HepG2 (cell line): ENCODE data around the gene ZSCAN2. TPM values are rescaled to one million over a fixed set of nuclear protein-coding genes. Genes with fewer than 3 reads are reported as not detected.

Experiments
- ARHGAP35 ChIP-seq: sonication (generic); formaldehyde crosslinking; IDR thresholded peaks from 2 replicates; pipeline ENCODE4 v1.9.0; 2022; ENCODE audit warnings: mild to moderate bottlenecking, inconsistent platforms, moderate library complexity, missing genetic modification reagents, borderline replicate concordance
- ASH2L ChIP-seq: fragments of 300-600, 200-600 bp; sonication (generic); IDR thresholded peaks from 2 replicates; pipeline ENCODE4 v1.7.0; 2017; ENCODE audit warnings: low read depth, mild to moderate bottlenecking, moderate library complexity, mixed read lengths, low read length; ENCODE audit not compliant: insufficient read length
- BCL6 ChIP-seq: IDR thresholded peaks from 2 replicates; pipeline ENCODE4 v1.6.1; 2016; ENCODE audit warnings: missing genetic modification reagents, missing compliant biosample characterization
- CEBPG ChIP-seq: IDR thresholded peaks from 2 replicates; pipeline ENCODE4 v1.6.1; 2016
- CHD2 ChIP-seq: IDR thresholded peaks from 2 replicates; pipeline ENCODE4 v1.6.1; 2011; ENCODE audit warnings: low read depth, low read length, improper control_type of control experiment
- CHD4 ChIP-seq: fragments of 200-600 bp; sonication (generic); IDR thresholded peaks from 2 replicates; pipeline ENCODE4 v1.7.0; 2017; ENCODE audit warnings: mild to moderate bottlenecking, low read length, borderline replicate concordance
- DMAP1 ChIP-seq: IDR thresholded peaks from 2 replicates; pipeline ENCODE4 v1.6.1; 2016
- DR1 ChIP-seq: sonication (generic); formaldehyde crosslinking; IDR thresholded peaks from 2 replicates; pipeline ENCODE4 v1.8.0; 2021; ENCODE audit warnings: mild to moderate bottlenecking, missing genetic modification reagents, inconsistent platforms
- EED ChIP-seq: sonication (generic); formaldehyde crosslinking; IDR thresholded peaks from 2 replicates; pipeline ENCODE4 v1.5.0; 2020; ENCODE audit warnings: mild to moderate bottlenecking, missing genetic modification reagents
- ETV5 ChIP-seq: IDR thresholded peaks from 2 replicates; pipeline ENCODE4 v1.6.1; 2018; ENCODE audit warnings: missing biosample characterization, missing genetic modification reagents, inconsistent platforms, borderline replicate concordance
- EZH2 ChIP-seq: conservative IDR thresholded peaks from 2 replicates; pipeline ENCODE4 v1.6.1; 2012; ENCODE audit warnings: mild to moderate bottlenecking, low read depth, low read length, moderate library complexity
- FOXJ3 ChIP-seq: sonication (generic); formaldehyde crosslinking; IDR thresholded peaks from 2 replicates; pipeline ENCODE4 v1.4.0; 2020; ENCODE audit warnings: missing genetic modification reagents, mild to moderate bottlenecking, borderline replicate concordance
- FOXK1 ChIP-seq: sonication (generic); formaldehyde crosslinking; IDR thresholded peaks from 2 replicates; pipeline ENCODE4 v1.4.0; 2020; ENCODE audit warnings: low read depth, missing genetic modification reagents, borderline replicate concordance
- IRF2 ChIP-seq: IDR thresholded peaks from 2 replicates; pipeline ENCODE4 v1.6.1; 2018; ENCODE audit warnings: missing genetic modification reagents, missing compliant biosample characterization
- KLF16 ChIP-seq, 2 experiments: sonication (generic) in 1 of 2; formaldehyde crosslinking in 1 of 2; IDR thresholded peaks; 2 replicates each; pipeline versions ENCODE4 v1.6.1 to v1.8.0; 2016 to 2023; ENCODE audit warnings: missing genetic modification reagents in 2 of 2, missing compliant biosample characterization in 1 of 2
- MXD4 ChIP-seq: IDR thresholded peaks from 2 replicates; pipeline ENCODE4 v1.6.1; 2016; ENCODE audit warnings: mild to moderate bottlenecking, missing biosample characterization, missing genetic modification reagents
- NCOA1 ChIP-seq: sonication (generic); formaldehyde crosslinking; IDR thresholded peaks from 2 replicates; pipeline ENCODE4 v1.9.0; 2021; ENCODE audit warnings: missing genetic modification reagents
- RFX3 ChIP-seq: IDR thresholded peaks from 2 replicates; pipeline ENCODE4 v1.6.1; 2016; ENCODE audit warnings: missing biosample characterization, missing genetic modification reagents
- RFXANK ChIP-seq: IDR thresholded peaks from 2 replicates; pipeline ENCODE4 v1.6.1; 2016
- SMAD1 ChIP-seq: sonication (generic); formaldehyde crosslinking; IDR thresholded peaks from 2 replicates; pipeline ENCODE4 v1.4.0; 2020; ENCODE audit warnings: missing genetic modification reagents, low read depth, mild to moderate bottlenecking, borderline replicate concordance
- SNRNP70 ChIP-seq: fragments of 200-400 bp; formaldehyde crosslinking; IDR thresholded peaks from 2 replicates; pipeline ENCODE4 v1.6.1; 2017; ENCODE audit warnings: mild to moderate bottlenecking, low read depth, low read length, moderate library complexity
- TSC22D2 ChIP-seq: sonication (generic); formaldehyde crosslinking; IDR thresholded peaks from 2 replicates; pipeline ENCODE4 v1.5.1; 2020; ENCODE audit warnings: missing genetic modification reagents, mild to moderate bottlenecking, borderline replicate concordance
- XRCC5 ChIP-seq: fragments of 200-400 bp; formaldehyde crosslinking; optimal IDR thresholded peaks from 2 replicates; pipeline ENCODE3; 2017; ENCODE audit warnings: mild to moderate bottlenecking, low read length
- ZNF160 ChIP-seq: sonication (generic); formaldehyde crosslinking; IDR thresholded peaks from 2 replicates; pipeline ENCODE4 v1.8.0; 2022; ENCODE audit warnings: mild to moderate bottlenecking, inconsistent platforms, missing genetic modification reagents
- ZNF263 ChIP-seq: sonication (generic); formaldehyde crosslinking; IDR thresholded peaks from 2 replicates; pipeline ENCODE4 v1.4.0; 2020; ENCODE audit warnings: missing genetic modification reagents
- ZNF275 ChIP-seq: sonication (generic); formaldehyde crosslinking; IDR thresholded peaks from 2 replicates; pipeline ENCODE4 v1.8.0; 2022; ENCODE audit warnings: missing genetic modification reagents, mild to moderate bottlenecking, inconsistent platforms, borderline replicate concordance
- ZNF317 ChIP-seq: sonication (generic); formaldehyde crosslinking; IDR thresholded peaks from 2 replicates; pipeline ENCODE4 v1.5.0; 2020; ENCODE audit warnings: mild to moderate bottlenecking, missing genetic modification reagents
- ZNF350 ChIP-seq: sonication (generic); formaldehyde crosslinking; IDR thresholded peaks from 2 replicates; pipeline ENCODE4 v1.4.0; 2020; ENCODE audit warnings: mild to moderate bottlenecking, low read depth, missing genetic modification reagents, borderline replicate concordance
- ZNF530 ChIP-seq: sonication (generic); formaldehyde crosslinking; IDR thresholded peaks from 2 replicates; pipeline ENCODE4 v1.5.0; 2020; ENCODE audit warnings: low read depth, mild to moderate bottlenecking, missing genetic modification reagents
- ZNF75D ChIP-seq: sonication (generic); formaldehyde crosslinking; IDR thresholded peaks from 2 replicates; pipeline ENCODE4 v1.8.1; 2023; ENCODE audit warnings: missing genetic modification reagents, mild to moderate bottlenecking, borderline replicate concordance
- ZNF768 ChIP-seq: sonication (generic); formaldehyde crosslinking; IDR thresholded peaks from 2 replicates; pipeline ENCODE4 v1.4.0; 2020; ENCODE audit warnings: missing genetic modification reagents
- ZSCAN31 ChIP-seq: sonication (generic); formaldehyde crosslinking; IDR thresholded peaks from 2 replicates; pipeline ENCODE4 v1.5.0; 2020; ENCODE audit warnings: low read depth, mild to moderate bottlenecking, missing genetic modification reagents
- polyA plus RNA-seq, 8 experiments: library from polyadenylated mRNA; depleted of rRNA in 3 of 8; stranded (reverse) in 7 of 8; unstranded in 1 of 8; fragments of >200 nt; fragmentation: Illumina TruSeq in 4 of 8; extraction: Trizol in 4 of 8; gene quantifications; 2 replicates each; pipeline versions ENCODE4 v1.2.1 to v1.2.3, GENCODE V29; 2011 to 2016; ENCODE audit warnings: low read depth in 4 of 8, missing spikeins in 1 of 8, mixed read lengths in 1 of 8; ENCODE audit not compliant: insufficient read depth in 1 of 8
- total RNA-seq, 5 experiments: library from RNA; depleted of rRNA; stranded (reverse); fragments of >200 nt; fragmentation: Illumina TruSeq; extraction: Trizol; gene quantifications; 2 replicates each; pipeline ENCODE4 v1.2.3, GENCODE V29; 2016; ENCODE audit warnings: low read depth in 1 of 5

The ZSCAN2 gene
- total and polyA plus RNA-seq, 2 of the 13 experiments (the other 11 are each of a cell fraction or from before 2014, with no cell fraction given): 11.4 to 21.5 TPM

DNA sequence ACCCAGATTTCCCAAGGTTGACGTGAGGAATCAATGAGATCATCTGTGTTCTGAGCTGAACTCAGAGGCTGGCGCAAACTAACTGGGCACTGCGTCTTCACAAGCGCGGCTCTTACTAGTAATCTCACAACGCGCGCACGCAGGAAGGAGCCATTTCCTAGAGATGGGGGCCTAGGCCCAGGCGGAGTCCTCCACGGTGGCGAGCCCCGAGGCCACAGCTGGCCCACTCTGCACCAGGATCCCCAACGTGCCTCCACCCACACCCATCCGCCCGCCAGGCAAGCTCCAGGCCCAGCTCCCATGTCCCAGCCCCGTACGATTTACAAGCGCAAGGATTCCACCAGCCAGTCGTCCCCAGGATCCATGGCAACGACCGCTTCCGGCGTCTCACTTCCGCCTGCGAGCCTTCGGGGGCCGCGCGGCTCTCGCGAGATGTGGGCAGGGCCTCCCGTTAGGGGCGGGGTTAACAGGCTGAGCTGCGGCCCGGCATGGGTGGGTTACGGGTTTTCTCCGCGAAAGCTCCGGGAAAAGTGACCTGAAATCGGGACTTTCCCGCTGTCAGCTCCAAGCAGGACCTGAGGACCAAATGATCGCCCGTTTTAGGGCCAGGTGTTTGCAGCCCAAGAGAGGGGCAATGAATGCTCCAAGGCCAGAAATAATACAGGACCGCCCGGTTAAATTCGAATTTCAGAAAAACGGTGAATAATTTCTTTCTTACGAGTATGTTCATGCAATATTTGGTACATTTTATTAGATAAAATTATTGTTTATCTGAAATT lies 53.3 kb downstream of the ZSCAN2 start, which contains the start of gene WDR73 (continued):
- peak; percentile 65; the same call in 1 of the 2 replicates for TF ChIP-seq ZNF275 (CRISPR knock-in tag)
- TF ChIP-seq ZNF160 (CRISPR knock-in tag): peak; percentile 77; the same call in 1 of the 2 replicates
- no peak for TF ChIP-seq ZSCAN31 (CRISPR knock-in tag)
- no peak for TF ChIP-seq ZNF75D (CRISPR knock-in tag)
- TF ChIP-seq XRCC5: no peak
- peak; percentile 99 for TF ChIP-seq CHD2
- peak; percentile 25; the same call in 1 of the 2 replicates for TF ChIP-seq CEBPG (CRISPR knock-in tag)
- no peak for TF ChIP-seq EZH2
- TF ChIP-seq ASH2L: peak; percentile 60
- peak; percentile 68; the same call in 1 of the 2 replicates for TF ChIP-seq SMAD1
- 0 out of 2 replicates have a peak, but pooled peaks have one; percentile 16 for TF ChIP-seq FOXJ3 (CRISPR knock-in tag)
- TF ChIP-seq NCOA1 (CRISPR knock-in tag): 0 out of 2 replicates have a peak, but pooled peaks have one; percentile 2
- peak in 1 of 2 experiments; percentile 82; a peak in 1 of 4 replicates for TF ChIP-seq KLF16 (CRISPR knock-in tag; IDR thresholded peaks at IDR 0.05)
- 0 out of 2 replicates have a peak, but pooled peaks have one; percentile 55 for TF ChIP-seq EED (CRISPR knock-in tag)
- TF ChIP-seq DR1 (CRISPR knock-in tag): peak; percentile 70; the same call in 1 of the 2 replicates
- TF ChIP-seq ARHGAP35 (CRISPR knock-in tag): peak; percentile 63; the same call in 1 of the 2 replicates
- TF ChIP-seq RFXANK (CRISPR knock-in tag): 0 out of 2 replicates have a peak, but pooled peaks have one; percentile 82
- no peak for TF ChIP-seq SNRNP70
- TF ChIP-seq TSC22D2: peak; percentile 54; the same call in 1 of the 2 replicates
- peak; percentile 93 for TF ChIP-seq MXD4
- TF ChIP-seq ZNF768 (CRISPR knock-in tag): peak; percentile 17; the same call in 1 of the 2 replicates
- TF ChIP-seq BCL6 (CRISPR knock-in tag): peak; percentile 28; the same call in 1 of the 2 replicates
- peak; percentile 51; the same call in 1 of the 2 replicates for TF ChIP-seq FOXK1 (CRISPR knock-in tag)
- TF ChIP-seq ZNF317: 0 out of 2 replicates have a peak, but pooled peaks have one; percentile 57
- peak; percentile 63 for TF ChIP-seq IRF2 (CRISPR knock-in tag)
- TF ChIP-seq CHD4: no peak
- peak; percentile 94 for TF ChIP-seq RFX3 (CRISPR knock-in tag)
- peak; percentile 76 for TF ChIP-seq ZNF350 (CRISPR knock-in tag)
- TF ChIP-seq ZNF530: no peak
- peak; percentile 80 for TF ChIP-seq ETV5
- peak; percentile 47; the same call in 1 of the 2 replicates for TF ChIP-seq ZNF263 (CRISPR knock-in tag)
- TF ChIP-seq DMAP1 (CRISPR knock-in tag): peak; percentile 68
